BJ (cell line): ENCODE data around the gene ALDOB. TPM values are rescaled to one million over a fixed set of nuclear protein-coding genes. Genes with fewer than 3 reads are reported as not detected.

Experiments
- CTCF ChIA-PET: fragments of 350-600 bp; formaldehyde crosslinking; extraction: SDS; loops from one replicate; lab custom pipeline; 2021; ENCODE audit warnings: antibody characterized with exemption, inconsistent platforms; lab: Yijun Ruan, JAX
- POLR2A ChIA-PET: fragments of 300-600 bp; sonication (Branson Sonifier 250); formaldehyde crosslinking; extraction: SDS; loops from one replicate; lab custom pipeline; 2021; ENCODE audit warnings: antibody characterized with exemption; lab: Charles Lee
- DNase-seq: peaks from one replicate; pipeline ENCODE4 v3.0.0-alpha.2; 2011; ENCODE audit warnings: low read depth
- H3K27me3 ChIP-seq: 2 replicates; pipeline ENCODE4 v1.6.0; 2011; ENCODE audit warnings: low read length; ENCODE audit not compliant: control insufficient read depth, insufficient read depth
- H3K36me3 ChIP-seq: 2 replicates; pipeline ENCODE4 v1.5.1; 2011; ENCODE audit warnings: low read length; ENCODE audit not compliant: control insufficient read depth, insufficient read depth
- H3K4me3 ChIP-seq: 2 replicates; pipeline ENCODE4 v1.5.1; 2011; ENCODE audit warnings: low read depth, mild to moderate bottlenecking, control low read depth, low read length
- CTCF ChIP-seq: IDR thresholded peaks from 2 replicates; pipeline ENCODE4 v1.5.1; 2011; ENCODE audit warnings: low read depth, mild to moderate bottlenecking, control low read depth, inconsistent platforms, low read length, moderate library complexity; ENCODE audit not compliant: insufficient read depth
- polyA plus RNA-seq: library from polyadenylated mRNA; depleted of rRNA; stranded (reverse); fragments of >200 nt; gene quantifications from 2 replicates; pipeline ENCODE4 v1.2.3, GENCODE V29; 2011

Gene ALDOB
- polyA plus RNA-seq, 1 experiment: not detected

- no peak for TF ChIP-seq CTCF
- H3K4me3 ChIP-seq: no peak overlapping the region
- no peaks in the 10 kb centered on the region for H3K36me3 ChIP-seq
- ChIA-PET POLR2A (no interaction called here), CTCF (interaction anchor here (3.7 kb wide), 1 partner anchor 9 kb away, joined by 21 read pairs; no protein-coding TSS in a partner anchor)
- DNase-seq: no peak
- peaks cover 4% of the 10 kb centered on the region; the same call in 1 of the 2 replicates for H3K27me3 ChIP-seq
Measured at GRCh38 chr9:101440714-101441230, 5.2 kb upstream of the ALDOB start.

- peaks cover 4% of the 10 kb centered on the region for H3K27me3 ChIP-seq
Measured at GRCh38 chr9:101438523-101438922, 2.9 kb upstream of the ALDOB start.

DNA sequence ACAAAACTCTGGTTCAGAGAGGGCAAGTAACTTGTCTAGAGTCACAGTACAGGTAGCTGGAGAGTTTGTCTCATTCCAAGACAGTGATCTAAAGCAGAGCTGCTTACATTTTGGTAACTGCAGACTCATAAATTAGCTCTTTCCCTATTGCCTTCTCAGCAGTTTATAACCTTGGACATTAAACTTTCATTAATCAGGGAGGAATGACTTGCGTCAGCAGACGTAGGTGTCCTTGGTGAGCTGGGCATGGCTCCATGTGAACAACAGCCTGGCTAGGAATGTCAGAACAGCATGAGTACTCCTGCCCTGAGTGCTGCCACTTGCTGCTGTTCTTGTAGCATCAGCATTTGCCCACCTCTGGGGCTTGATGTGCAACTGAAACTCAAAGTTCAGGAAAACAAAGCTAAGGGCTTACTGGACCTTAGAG lies 2.2 kb upstream of the ALDOB start:
- H3K36me3 ChIP-seq: no peaks in the 10 kb centered on the region
- no peak overlapping the region for H3K4me3 ChIP-seq
- ChIA-PET POLR2A (no interaction called here), CTCF (interaction anchor here (0.6 to 3.7 kb wide), 2 partner anchors 12 to 128 kb away, joined by 3 to 21 read pairs; no protein-coding TSS in a partner anchor)
- DNase-seq: no peak
- H3K27me3 ChIP-seq: peaks cover 2% of the 10 kb centered on the region; the same call in 1 of the 2 replicates
- no peak for TF ChIP-seq CTCF

More at GRCh38 chr9:101438523-101438922, 2.9 kb upstream of the ALDOB start:
- no peaks in the 10 kb centered on the region for H3K36me3 ChIP-seq
- H3K4me3 ChIP-seq: no peak overlapping the region
- ChIA-PET POLR2A (no interaction called here), CTCF (interaction anchor here (0.6 to 3.7 kb wide), 2 partner anchors 11 to 128 kb away, joined by 3 to 21 read pairs; no protein-coding TSS in a partner anchor)
- no peak for TF ChIP-seq CTCF
- DNase-seq: no peak

DNA sequence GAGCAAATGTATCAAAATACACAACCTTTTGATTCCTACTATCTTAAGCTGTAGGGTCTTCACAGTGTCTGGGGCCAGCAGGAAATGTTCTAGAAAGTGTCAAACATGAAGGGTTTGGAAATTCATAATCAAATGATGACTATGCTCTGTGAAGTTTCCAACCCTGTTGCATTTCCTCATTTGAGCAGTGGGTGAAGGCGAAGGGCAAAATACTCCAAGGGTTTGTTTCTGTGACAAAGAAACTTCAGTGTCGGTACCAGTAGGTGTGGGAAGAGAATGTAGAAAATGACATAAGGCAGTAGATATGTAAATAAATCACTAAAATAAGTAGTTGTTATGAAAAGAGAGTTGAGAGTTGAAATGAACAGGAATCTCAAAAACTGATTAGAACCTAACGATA lies 576 bp downstream of the ALDOB start:
- TF ChIP-seq CTCF: no peak
- POLR2A ChIA-PET: no interaction called here
- no peaks in the 10 kb centered on the region for H3K36me3 ChIP-seq
- H3K4me3 ChIP-seq: no peak overlapping the region
- peaks cover 2% of the 10 kb centered on the region; the same call in 1 of the 2 replicates for H3K27me3 ChIP-seq
- CTCF ChIA-PET: interaction anchor here (0.7 to 1.2 kb wide), 2 partner anchors 9 to 16 kb away, joined by 3 to 4 read pairs; no protein-coding TSS in a partner anchor
- DNase-seq: no peak

DNA sequence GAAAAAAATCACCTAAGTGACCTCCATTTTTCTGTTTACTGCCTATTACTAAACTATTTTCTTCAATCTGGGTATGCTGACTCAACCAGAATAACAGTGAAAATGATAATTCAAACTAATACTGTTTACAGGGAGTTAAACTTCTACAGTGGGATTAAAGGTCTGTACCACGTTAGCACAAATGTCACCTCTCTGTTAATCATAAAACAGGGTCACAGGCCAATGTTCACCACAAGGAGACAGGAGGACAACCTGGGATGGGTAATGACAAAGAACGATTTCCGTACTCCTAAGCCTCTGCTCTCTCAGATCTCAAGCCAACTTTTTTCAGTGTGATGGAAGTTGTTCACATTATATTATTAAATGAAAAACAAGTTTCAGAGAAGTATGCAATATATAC lies 2.3 kb downstream of the ALDOB start:
- TF ChIP-seq CTCF: no peak
- Histone ChIP-seq H3K4me3 (no peak overlapping the region), H3K36me3 (no peaks in the 10 kb centered on the region), H3K27me3 (peaks cover 2% of the 10 kb centered on the region; the same call in 1 of the 2 replicates)
- ChIA-PET POLR2A (no interaction called here), CTCF (no interaction called here)
- DNase-seq: no peak
